ENCODE measurements around the gene PDXDC1.
"Not testable (repeated sequence)": the region's sequence is repeated elsewhere in the genome, so short reads cannot be mapped to it uniquely, and the experiment has no call there.

The PDXDC1 gene

DNA sequence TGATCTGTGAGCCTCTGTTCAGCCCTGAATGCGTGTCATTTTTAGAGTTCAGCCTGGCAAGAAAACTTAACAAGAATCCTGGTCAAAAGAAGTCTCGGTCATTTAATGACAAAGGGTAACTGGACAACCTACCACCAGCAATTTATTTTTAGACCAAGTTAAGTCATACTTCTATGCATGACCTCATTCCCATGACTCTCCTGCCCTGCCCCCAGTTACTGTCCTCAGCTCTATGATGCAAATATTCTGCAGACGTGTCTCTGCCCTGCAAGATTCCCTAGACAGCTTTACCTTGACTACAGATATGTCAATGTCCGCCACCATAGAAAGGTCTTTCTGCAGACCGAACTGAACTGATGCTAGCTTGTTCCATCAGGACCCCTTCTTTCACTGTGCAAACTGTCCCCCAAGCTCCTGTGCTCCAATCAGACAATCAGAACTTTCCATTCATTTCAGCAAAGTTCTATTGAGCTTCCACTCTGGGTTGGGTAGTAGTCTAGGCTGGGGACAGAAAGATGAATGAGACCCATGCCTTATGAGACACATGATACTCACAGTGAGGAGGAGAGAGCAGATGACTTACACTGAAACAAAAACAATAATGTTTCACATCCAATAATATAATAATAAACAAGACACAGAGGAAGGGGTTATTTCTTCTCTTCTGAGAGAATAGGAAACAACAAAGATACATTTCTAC lies 194.3 kb downstream of the PDXDC1 start:
- not testable (repeated sequence) for DNase-seq

DNA sequence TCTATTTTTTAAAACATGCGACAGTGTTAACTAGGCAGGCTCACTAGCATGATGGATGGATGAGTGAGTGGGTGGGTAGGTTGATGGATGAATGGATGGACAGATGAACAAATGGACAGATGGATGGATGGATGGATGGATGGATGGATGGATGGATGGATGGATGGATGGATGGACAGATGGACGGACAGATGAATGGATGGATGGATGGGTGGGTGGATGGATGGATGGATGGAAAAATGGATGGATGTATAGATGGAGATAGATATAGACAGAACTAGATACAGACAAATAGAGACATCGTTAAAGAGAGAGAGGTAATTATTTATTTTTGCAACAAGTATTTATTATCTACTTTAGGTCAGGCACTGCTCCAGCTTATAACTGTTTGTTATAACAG lies 205.1 kb downstream of the PDXDC1 start:
- not testable (repeated sequence) for DNase-seq

DNA sequence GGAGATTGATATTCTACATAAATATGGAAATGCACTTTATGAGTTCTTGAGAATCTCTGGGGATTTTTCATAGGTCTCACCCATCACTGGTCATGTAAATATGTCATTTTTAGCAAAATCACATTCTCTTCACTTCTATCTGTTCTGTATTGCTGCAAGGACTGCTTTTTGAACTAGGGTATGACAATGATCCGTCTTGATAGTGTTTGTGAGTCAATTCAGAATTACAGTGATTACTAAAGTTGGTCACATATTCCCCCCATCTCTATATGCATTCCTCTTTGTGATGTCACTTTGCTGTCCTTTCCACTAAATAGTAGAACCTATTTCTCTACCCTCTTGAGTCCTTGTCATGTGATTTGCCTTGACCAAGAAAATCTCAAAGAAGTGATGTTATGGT lies 206.1 kb downstream of the PDXDC1 start:
- not testable (repeated sequence) for DNase-seq

DNA sequence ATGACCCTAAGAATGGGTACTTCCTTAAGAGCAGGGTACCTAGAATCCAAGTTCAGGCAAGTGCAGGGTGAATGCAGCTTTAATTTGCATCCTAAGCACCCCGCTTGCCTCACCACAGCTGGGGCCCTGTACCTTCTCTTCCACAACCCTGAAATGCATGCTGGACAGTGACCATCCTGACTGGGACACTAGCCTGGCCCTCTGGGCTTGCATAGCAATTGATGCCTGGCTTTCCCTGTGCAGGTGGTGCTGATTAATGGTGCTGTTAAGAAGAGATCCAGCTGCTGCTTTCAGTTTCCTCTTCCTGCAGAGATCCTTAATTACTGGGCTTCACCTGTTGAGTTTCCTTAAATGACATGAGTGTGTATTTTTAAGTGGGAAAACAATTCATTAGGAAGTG lies 209.2 kb downstream of the PDXDC1 start:
- not testable (repeated sequence) for DNase-seq

All from activated naive CD4-positive, alpha-beta T cell treated with Interleukin-2 at 50 U/mL for 16 hours (primary cell).